ENCODE data around the gene XYLT1. TPM values are rescaled to one million over a fixed set of nuclear protein-coding genes. Genes with fewer than 3 reads are reported as not detected.

Gene XYLT1
- total RNA-seq, 2 donors from 2014 or later: 26.4 to 41.9 TPM

- peaks cover 7% of the 10 kb centered on the region for H3K9me3 Mint-ChIP-seq
- peaks cover 77 to 89% of the 10 kb centered on the region in 2 donors for H3K4me1 Mint-ChIP-seq (ENCODE audit: low read depth in 2 of 2)
- DNase-seq (ENCODE audit: low spot score) (no peak), ATAC-seq (no peak)
- H3K27ac Mint-ChIP-seq: peak overlapping the region; percentile 28 to 81
- peaks cover 5% of the 10 kb centered on the region for H3K36me3 Mint-ChIP-seq
- no peak overlapping the region for H3K4me3 Mint-ChIP-seq
- no peaks in the 10 kb centered on the region for H3K27me3 Mint-ChIP-seq
Measured at GRCh38 chr16:17362946-17363345, 107.8 kb downstream of the XYLT1 start.

DNA sequence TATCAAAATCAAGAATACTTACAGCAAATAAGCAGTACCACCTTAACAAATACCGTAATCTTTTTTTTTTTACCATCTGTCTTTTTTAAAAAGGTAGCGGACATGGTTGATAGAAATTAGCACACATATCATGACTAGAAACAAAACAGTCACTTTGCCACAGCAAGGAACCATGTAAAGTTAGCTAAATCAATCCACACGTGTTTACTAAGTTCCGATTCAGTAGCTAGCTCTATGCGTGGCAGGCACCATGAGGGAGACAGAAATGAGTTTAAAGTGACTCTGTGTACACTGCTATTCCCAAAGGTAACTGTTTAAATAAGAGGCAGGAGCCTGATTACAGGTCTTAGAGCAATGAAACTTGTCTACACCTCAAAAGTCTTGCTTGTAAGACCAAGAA, 108.6 kb downstream of the XYLT1 start:
- no peak for ATAC-seq
- peaks cover 77 to 88% of the 10 kb centered on the region in 2 donors for H3K4me1 Mint-ChIP-seq (ENCODE audit: low read depth in 2 of 2)
- no peak for DNase-seq (ENCODE audit: low spot score)
- peaks cover 4% of the 10 kb centered on the region for H3K9me3 Mint-ChIP-seq
- peaks cover 3% of the 10 kb centered on the region for H3K36me3 Mint-ChIP-seq
- no peaks in the 10 kb centered on the region for H3K27me3 Mint-ChIP-seq
- H3K27ac Mint-ChIP-seq: peak overlapping the region; percentile 28 to 81
- no peak overlapping the region for H3K4me3 Mint-ChIP-seq

DNA sequence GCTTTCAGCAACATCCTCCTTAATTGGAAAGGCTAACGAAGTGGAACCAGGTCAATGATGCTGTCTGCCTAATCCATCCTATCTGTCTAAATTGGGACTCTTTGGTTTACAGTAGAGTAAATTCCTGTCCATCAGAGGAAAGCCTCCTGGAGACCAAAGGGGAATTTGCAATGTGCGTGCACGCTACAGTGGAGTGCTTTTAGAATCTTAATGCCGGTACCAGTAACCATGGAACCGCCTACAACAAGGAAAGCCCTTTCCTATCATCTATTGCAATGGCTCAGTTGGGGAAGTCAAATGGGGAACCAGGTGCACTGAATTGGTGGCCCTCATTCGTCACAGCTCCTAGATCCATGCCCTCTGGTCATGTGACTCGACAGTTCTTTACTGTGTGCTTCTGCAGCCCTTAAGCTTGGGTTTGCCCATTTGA, 110.1 kb downstream of the XYLT1 start:
- Mint-ChIP-seq H3K27ac (peak overlapping the region; percentile 65 to 81), H3K36me3 (no peaks in the 10 kb centered on the region), H3K9me3 (peaks cover 4% of the 10 kb centered on the region), H3K4me1 (ENCODE audit: low read depth in 2 of 2) (peaks cover 66 to 76% of the 10 kb centered on the region in 2 donors), H3K4me3 (peak overlapping the region; percentile 47), H3K27me3 (no peaks in the 10 kb centered on the region)
- ATAC-seq (no peak), DNase-seq (ENCODE audit: low spot score) (no peak)

GRCh38 chr16:17359788-17360390, 110.9 kb downstream of the XYLT1 start:
- Mint-ChIP-seq H3K27ac (peak overlapping the region; percentile 65 to 77), H3K36me3 (no peaks in the 10 kb centered on the region), H3K4me1 (ENCODE audit: low read depth in 2 of 2) (peaks cover 60 to 67% of the 10 kb centered on the region in 2 donors), H3K9me3 (peaks cover 4% of the 10 kb centered on the region), H3K4me3 (peak overlapping the region; percentile 47), H3K27me3 (no peaks in the 10 kb centered on the region)
- DNase-seq (ENCODE audit: low spot score) (peak; percentile 79), ATAC-seq (peak; percentile 94 to 95)

DNA sequence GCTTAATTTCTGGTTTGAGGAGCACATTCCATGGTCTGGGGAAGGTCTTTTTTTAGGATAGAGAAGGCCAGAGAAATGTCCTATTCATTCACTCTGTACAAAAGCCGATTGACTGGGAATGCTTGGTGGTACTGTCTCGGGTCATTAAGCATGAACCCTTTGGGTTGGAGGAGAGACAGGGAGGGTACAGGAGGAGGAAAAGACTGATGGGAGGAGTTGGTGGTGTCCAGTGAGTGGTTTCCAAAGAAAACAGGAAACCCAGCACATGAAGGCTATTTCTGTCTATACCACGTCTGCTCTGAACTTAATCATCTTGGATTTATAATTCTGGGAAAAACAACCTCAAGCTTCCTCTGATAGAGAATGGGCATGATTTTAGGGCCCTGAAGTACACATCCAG, 111.9 kb downstream of the XYLT1 start:
- H3K9me3 Mint-ChIP-seq: peaks cover 4% of the 10 kb centered on the region
- H3K36me3 Mint-ChIP-seq: no peaks in the 10 kb centered on the region
- H3K4me1 Mint-ChIP-seq (ENCODE audit: low read depth in 2 of 2): peaks cover 61 to 62% of the 10 kb centered on the region in 2 donors

GRCh38 chr16:17358355-17358754, 112.4 kb downstream of the XYLT1 start:
- Mint-ChIP-seq H3K36me3 (no peaks in the 10 kb centered on the region), H3K27ac (peak overlapping the region; percentile 65 to 77), H3K4me1 (ENCODE audit: low read depth in 2 of 2) (peaks cover 65 to 67% of the 10 kb centered on the region in 2 donors), H3K27me3 (no peaks in the 10 kb centered on the region), H3K4me3 (peak overlapping the region; percentile 47), H3K9me3 (peaks cover 4% of the 10 kb centered on the region)
- ATAC-seq: no peak
- DNase-seq (ENCODE audit: low spot score): no peak

More for the DNA sequence above, 111.9 kb downstream of the XYLT1 start:
- Mint-ChIP-seq H3K27me3 (no peaks in the 10 kb centered on the region), H3K27ac (peak overlapping the region; percentile 65 to 77), H3K4me3 (peak overlapping the region; percentile 47)
- ATAC-seq (no peak), DNase-seq (ENCODE audit: low spot score) (no peak)

GRCh38 chr16:17357307-17358062, 113.3 kb downstream of the XYLT1 start:
- H3K27me3 Mint-ChIP-seq: no peaks in the 10 kb centered on the region
- no peaks in the 10 kb centered on the region for H3K36me3 Mint-ChIP-seq
- peak overlapping the region in 1 of 2 donors; percentile 48 for H3K27ac Mint-ChIP-seq

GRCh38 chr16:17356243-17356933, 114.4 kb downstream of the XYLT1 start:
- Mint-ChIP-seq H3K9me3 (peaks cover 4% of the 10 kb centered on the region), H3K27me3 (no peaks in the 10 kb centered on the region), H3K27ac (peak overlapping the region in 1 of 2 donors; percentile 57), H3K4me3 (no peak overlapping the region), H3K4me1 (ENCODE audit: low read depth in 2 of 2) (peaks cover 64 to 69% of the 10 kb centered on the region in 2 donors), H3K36me3 (no peaks in the 10 kb centered on the region)
- ATAC-seq: no peak
- DNase-seq (ENCODE audit: low spot score): no peak

More at GRCh38 chr16:17357307-17358062, 113.3 kb downstream of the XYLT1 start:
- no peak overlapping the region for H3K4me3 Mint-ChIP-seq
- ATAC-seq: no peak
- peaks cover 64 to 65% of the 10 kb centered on the region in 2 donors for H3K4me1 Mint-ChIP-seq (ENCODE audit: low read depth in 2 of 2)
- peaks cover 4% of the 10 kb centered on the region for H3K9me3 Mint-ChIP-seq
- DNase-seq (ENCODE audit: low spot score): no peak

GRCh38 chr16:17354685-17355084, 116.1 kb downstream of the XYLT1 start:
- Mint-ChIP-seq H3K4me1 (ENCODE audit: low read depth in 2 of 2) (peaks cover 52 to 54% of the 10 kb centered on the region in 2 donors), H3K36me3 (no peaks in the 10 kb centered on the region), H3K27ac (no peak overlapping the region), H3K27me3 (no peaks in the 10 kb centered on the region), H3K4me3 (no peak overlapping the region), H3K9me3 (peaks cover 4% of the 10 kb centered on the region)
- DNase-seq (ENCODE audit: low spot score) (no peak), ATAC-seq (no peak)

DNA sequence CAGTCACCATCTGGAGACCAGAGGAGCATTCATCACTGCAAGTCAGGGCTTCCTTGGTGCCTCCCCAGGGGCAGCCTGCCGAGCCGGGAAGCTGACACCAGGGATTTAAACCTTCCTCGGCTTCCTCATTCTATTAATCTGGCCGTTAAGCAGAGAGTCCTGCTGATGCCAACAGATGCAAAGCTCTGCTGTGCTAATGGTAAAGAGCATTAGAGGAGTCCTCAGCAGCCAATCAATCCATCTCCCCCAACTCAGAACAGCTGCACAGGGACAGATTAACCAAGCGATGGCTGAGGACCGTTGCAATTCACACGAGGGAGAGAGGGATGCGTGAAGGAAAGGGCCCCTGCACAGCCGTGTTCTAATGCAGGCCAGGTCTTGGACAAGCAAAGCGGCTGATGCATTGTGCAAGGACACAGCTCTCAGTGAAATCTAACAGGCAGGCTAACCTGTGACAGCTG, 116.6 kb downstream of the XYLT1 start:
- H3K4me3 Mint-ChIP-seq: no peak overlapping the region
- H3K27ac Mint-ChIP-seq: peak overlapping the region in 1 of 2 donors; percentile 88
- H3K36me3 Mint-ChIP-seq: no peaks in the 10 kb centered on the region
- no peaks in the 10 kb centered on the region for H3K27me3 Mint-ChIP-seq
- peaks cover 4% of the 10 kb centered on the region for H3K9me3 Mint-ChIP-seq
- no peak for ATAC-seq
- peaks cover 50 to 54% of the 10 kb centered on the region in 2 donors for H3K4me1 Mint-ChIP-seq (ENCODE audit: low read depth in 2 of 2)
- no peak for DNase-seq (ENCODE audit: low spot score)

GRCh38 chr16:17353561-17353960, 117.2 kb downstream of the XYLT1 start:
- H3K9me3 Mint-ChIP-seq: peaks cover 3% of the 10 kb centered on the region
- peak overlapping the region in 1 of 2 donors; percentile 88 for H3K27ac Mint-ChIP-seq
- H3K4me3 Mint-ChIP-seq: no peak overlapping the region
- no peaks in the 10 kb centered on the region for H3K36me3 Mint-ChIP-seq
- no peaks in the 10 kb centered on the region for H3K27me3 Mint-ChIP-seq
- DNase-seq (ENCODE audit: low spot score) (no peak), ATAC-seq (no peak)
- peaks cover 49 to 53% of the 10 kb centered on the region in 2 donors for H3K4me1 Mint-ChIP-seq (ENCODE audit: low read depth in 2 of 2)

- peaks cover 57 to 60% of the 10 kb centered on the region in 2 donors for H3K4me1 Mint-ChIP-seq (ENCODE audit: low read depth in 2 of 2)
- no peak overlapping the region for H3K4me3 Mint-ChIP-seq
- no peak for DNase-seq (ENCODE audit: low spot score)
- no peak for ATAC-seq
- peak overlapping the region in 1 of 2 donors; percentile 88 for H3K27ac Mint-ChIP-seq
- H3K36me3 Mint-ChIP-seq: no peaks in the 10 kb centered on the region
- no peaks in the 10 kb centered on the region for H3K27me3 Mint-ChIP-seq
- no peaks in the 10 kb centered on the region for H3K9me3 Mint-ChIP-seq
Measured at GRCh38 chr16:17351441-17352035, 119.2 kb downstream of the XYLT1 start.

GRCh38 chr16:17350207-17350606, 120.6 kb downstream of the XYLT1 start:
- H3K27ac Mint-ChIP-seq: peak overlapping the region; percentile 39 to 88
- no peaks in the 10 kb centered on the region for H3K9me3 Mint-ChIP-seq
- DNase-seq (ENCODE audit: low spot score): no peak
- no peak for ATAC-seq
- no peaks in the 10 kb centered on the region for H3K27me3 Mint-ChIP-seq
- no peak overlapping the region for H3K4me3 Mint-ChIP-seq
- peaks cover 62 to 65% of the 10 kb centered on the region in 2 donors for H3K4me1 Mint-ChIP-seq (ENCODE audit: low read depth in 2 of 2)
- H3K36me3 Mint-ChIP-seq: no peaks in the 10 kb centered on the region

Data from natural killer cell treated with Interleukin-12 subunit alpha and Interleukin-12 subunit beta and Interleukin-15 and Interleukin-18, amount 100 ng/mL, for 72 hours (primary cell).